ENCODE measurements around the gene P4HA2.

P4HA2 gene

GRCh38 chr5:132256086-132256782, 28.6 kb upstream of the P4HA2 start:
- TF ChIP-seq TAF1 (IDR thresholded peaks at IDR 0.05; ENCODE audit: borderline replicate concordance, insufficient read depth, low read length) (no peak), POLR2AphosphoS5 (IDR thresholded peaks at IDR 0.05; ENCODE audit: low read depth, low read length) (no peak), REST (IDR thresholded peaks at IDR 0.05; ENCODE audit: insufficient read depth in 1 of 2, low read depth in 2 of 2, low read length in 2 of 2) (no peak)

GRCh38 chr5:132254321-132254977, 26.8 kb upstream of the P4HA2 start:
- TF ChIP-seq SIN3A (IDR thresholded peaks at IDR 0.05; ENCODE audit: borderline replicate concordance, insufficient read depth, low read length): no peak
- TF ChIP-seq REST (IDR thresholded peaks at IDR 0.05; ENCODE audit: insufficient read depth in 1 of 2, low read depth in 2 of 2, low read length in 2 of 2): no peak
- TF ChIP-seq TAF1 (IDR thresholded peaks at IDR 0.05; ENCODE audit: borderline replicate concordance, insufficient read depth, low read length): no peak
- TF ChIP-seq POLR2AphosphoS5 (IDR thresholded peaks at IDR 0.05; ENCODE audit: low read depth, low read length): no peak
- TF ChIP-seq FOXP2 (optimal IDR thresholded peaks at IDR 0.05; ENCODE audit: borderline replicate concordance, extremely low read depth, extremely low read length, insufficient read depth): no peak

- no peak for TF ChIP-seq TAF1 (IDR thresholded peaks at IDR 0.05; ENCODE audit: borderline replicate concordance, insufficient read depth, low read length)
- no peak for TF ChIP-seq SIN3A (IDR thresholded peaks at IDR 0.05; ENCODE audit: borderline replicate concordance, insufficient read depth, low read length)
- TF ChIP-seq FOXP2 (optimal IDR thresholded peaks at IDR 0.05; ENCODE audit: borderline replicate concordance, extremely low read depth, extremely low read length, insufficient read depth): no peak
- no peak for TF ChIP-seq REST (IDR thresholded peaks at IDR 0.05; ENCODE audit: insufficient read depth in 1 of 2, low read depth in 2 of 2, low read length in 2 of 2)
- no peak for TF ChIP-seq POLR2AphosphoS5 (IDR thresholded peaks at IDR 0.05; ENCODE audit: low read depth, low read length)
Measured at GRCh38 chr5:132253452-132254320, 26.0 kb upstream of the P4HA2 start.

- no peak for TF ChIP-seq SIN3A (IDR thresholded peaks at IDR 0.05; ENCODE audit: borderline replicate concordance, insufficient read depth, low read length)
- TF ChIP-seq FOXP2 (optimal IDR thresholded peaks at IDR 0.05; ENCODE audit: borderline replicate concordance, extremely low read depth, extremely low read length, insufficient read depth): no peak
- TF ChIP-seq POLR2AphosphoS5 (IDR thresholded peaks at IDR 0.05; ENCODE audit: low read depth, low read length): no peak
- no peak for TF ChIP-seq TAF1 (IDR thresholded peaks at IDR 0.05; ENCODE audit: borderline replicate concordance, insufficient read depth, low read length)
- no peak for TF ChIP-seq REST (IDR thresholded peaks at IDR 0.05; ENCODE audit: insufficient read depth in 1 of 2, low read depth in 2 of 2, low read length in 2 of 2)
Measured at GRCh38 chr5:132253008-132253441, 25.4 kb upstream of the P4HA2 start.
